Ectodermal cell (in vitro differentiated cells): ENCODE data around the gene DCPS.

ENCODE experiments used
- H3K27ac ChIP-seq: 2 replicates; pipeline ENCODE4 v1.7.0; 2013; ENCODE audit warnings: mild to moderate bottlenecking, low read depth, low read length; ENCODE audit not compliant: insufficient read depth, poor library complexity, severe bottlenecking
- H3K27me3 ChIP-seq: 2 replicates; pipeline ENCODE4 v1.7.0; 2013; ENCODE audit warnings: mild to moderate bottlenecking, low read length; ENCODE audit not compliant: insufficient read depth, control insufficient read depth, poor library complexity, severe bottlenecking
- H3K36me3 ChIP-seq: one replicate; pipeline ENCODE4 v1.7.0; 2013; ENCODE audit warnings: low read length; ENCODE audit not compliant: control insufficient read depth, insufficient read depth
- H3K4me1 ChIP-seq: one replicate; pipeline ENCODE4 v1.7.0; 2013; ENCODE audit warnings: low read length; ENCODE audit not compliant: control insufficient read depth, insufficient read depth
- H3K4me3 ChIP-seq: 2 replicates; pipeline ENCODE4 v1.7.0; 2013; ENCODE audit warnings: low read depth, low read length, control low read depth; ENCODE audit not compliant: insufficient read depth
- H3K9me3 ChIP-seq: 2 replicates; pipeline ENCODE4 v1.7.0; 2013; ENCODE audit warnings: mild to moderate bottlenecking, low read length, moderate library complexity; ENCODE audit not compliant: control insufficient read depth
- WGBS, 2 experiments: methylation state at CpG; one replicate each; pipeline ENCODE4 v1.1.7; 2013; ENCODE audit warnings: missing lambda C conversion rate in 2 of 2; 5-methylcytosine and 5-hydroxymethylcytosine counted together

The DCPS gene

DNA sequence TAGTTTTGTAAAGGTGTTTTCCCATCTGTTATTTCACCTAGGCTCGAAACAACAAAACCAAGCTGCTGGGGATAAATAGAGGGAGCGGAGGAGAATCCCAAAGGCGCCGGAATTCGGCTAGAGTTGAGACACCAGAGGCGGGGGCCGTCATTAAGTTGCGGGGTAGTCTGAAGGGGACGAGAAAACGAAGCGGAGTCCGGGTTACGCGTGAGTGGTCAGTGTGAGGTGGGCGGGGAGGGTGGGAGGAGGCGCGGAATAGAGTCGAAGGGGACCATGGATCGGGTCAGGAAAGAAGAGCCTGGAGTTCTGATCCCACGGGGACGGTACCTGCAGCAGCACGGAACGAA lies 35.5 kb upstream of the DCPS start:
- H3K27me3 ChIP-seq: no peaks in the 10 kb centered on the region
- H3K4me1 ChIP-seq: peaks cover 11% of the 10 kb centered on the region
- 1% methylated on average over 23 of the region's 23 CpGs for WGBS, 2 experiments
- no peaks in the 10 kb centered on the region for H3K9me3 ChIP-seq
- H3K4me3 ChIP-seq: peak overlapping the region; percentile 99
- H3K36me3 ChIP-seq: peaks cover 42% of the 10 kb centered on the region
- peak overlapping the region; percentile 83 for H3K27ac ChIP-seq

DNA sequence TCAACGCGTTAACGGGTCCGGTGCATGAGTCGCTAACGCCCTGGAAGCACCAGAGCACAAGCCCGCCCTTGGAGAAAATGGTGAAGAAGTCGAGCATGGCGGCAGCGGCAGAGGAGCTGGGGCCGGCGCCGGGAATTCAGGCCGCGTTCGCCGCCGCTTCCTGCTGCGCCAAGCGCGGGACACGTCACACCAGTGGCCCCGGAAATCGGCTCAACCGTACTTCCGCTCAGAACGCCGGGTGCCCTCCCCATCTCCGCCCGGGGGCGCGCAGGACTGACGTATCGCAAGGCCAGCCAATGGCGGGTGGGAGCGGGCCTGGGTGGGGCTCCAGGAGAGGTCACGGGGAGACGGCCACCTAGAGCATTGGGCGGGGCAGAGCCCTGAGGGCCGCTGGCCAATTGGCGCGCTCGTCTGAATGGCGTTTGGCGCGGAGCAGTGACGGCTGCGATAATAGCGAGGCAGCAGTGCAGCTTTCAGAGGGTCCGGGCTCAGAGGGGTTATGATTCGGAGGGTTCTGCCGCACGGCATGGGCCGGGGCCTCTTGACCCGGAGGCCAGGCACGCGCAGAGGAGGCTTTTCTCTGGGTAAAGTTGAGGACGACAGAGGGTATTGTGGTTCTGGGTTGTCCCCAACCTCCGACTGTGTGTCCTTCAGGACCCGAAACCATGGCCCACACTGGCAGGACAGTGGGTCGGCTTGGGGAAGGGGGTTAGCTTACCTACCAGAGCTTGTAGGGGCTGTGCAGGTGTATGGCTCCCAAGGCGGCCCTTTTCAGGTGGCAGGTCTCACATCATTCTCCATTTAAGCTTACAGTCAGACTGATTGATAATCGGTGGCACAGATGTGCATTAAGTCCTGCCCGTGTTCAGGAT lies 34.9 kb upstream of the DCPS start, which contains the start of the genes FOXRED1 and SRPRA:
Gene FOXRED1 (plus strand): TSS at position 447 of the 872 bp plus-strand sequence. CDS start 53 bp downstream, at position 500.
Gene SRPRA (minus strand): TSS at position 188 of the 872 bp plus-strand sequence. CDS start 91 bp downstream, at position 97.
- 1% methylated on average over 64 of the region's 64 CpGs for WGBS, 2 experiments
- H3K27ac ChIP-seq: peak within 1 kb of the TSS; percentile 83
- H3K9me3 ChIP-seq: no peaks in the 10 kb centered on the region
- H3K36me3 ChIP-seq: peaks cover 41% of the 10 kb centered on the region
- peaks cover 11% of the 10 kb centered on the region for H3K4me1 ChIP-seq
- no peaks in the 10 kb centered on the region for H3K27me3 ChIP-seq
- H3K4me3 ChIP-seq: peak within 1 kb of the TSS; percentile 99

DNA sequence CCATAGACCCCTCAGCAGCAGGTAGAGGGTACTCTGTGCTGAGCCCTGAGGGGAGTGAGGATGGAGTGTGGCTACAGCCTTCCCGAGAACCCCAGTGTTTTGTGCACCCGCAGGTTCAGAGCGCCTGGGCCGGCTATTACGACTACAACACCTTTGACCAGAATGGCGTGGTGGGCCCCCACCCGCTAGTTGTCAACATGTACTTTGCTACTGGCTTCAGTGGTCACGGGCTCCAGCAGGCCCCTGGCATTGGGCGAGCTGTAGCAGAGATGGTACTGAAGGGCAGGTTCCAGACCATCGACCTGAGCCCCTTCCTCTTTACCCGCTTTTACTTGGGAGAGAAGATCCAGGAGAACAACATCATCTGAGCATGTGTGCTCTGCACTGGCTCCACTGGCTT lies 26.5 kb upstream of the DCPS start:
- no peaks in the 10 kb centered on the region for H3K27me3 ChIP-seq
- 94 to 96% methylated on average over 11 of the region's 11 CpGs for WGBS, 2 experiments
- H3K27ac ChIP-seq: no peak overlapping the region

DNA sequence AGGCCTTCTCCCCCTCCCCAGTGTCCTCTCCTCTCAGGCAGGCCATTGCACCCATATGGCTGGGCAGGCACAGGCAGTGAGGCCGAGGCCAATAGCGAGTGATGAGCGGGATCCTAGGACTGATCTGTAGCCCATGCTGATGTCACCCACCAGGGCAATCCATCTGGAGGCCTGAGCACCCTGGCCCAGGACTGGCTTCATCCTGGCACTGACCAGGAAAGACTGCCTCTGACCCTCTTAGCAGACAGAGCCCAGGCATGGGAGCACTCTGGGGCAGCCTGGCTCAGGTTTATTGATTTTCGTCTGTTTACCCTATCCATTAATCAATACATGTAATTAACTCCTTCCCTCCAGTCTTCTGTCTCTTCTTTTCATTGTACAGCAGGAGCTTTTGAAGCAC lies 26.1 kb upstream of the DCPS start:
- Histone ChIP-seq H3K36me3 (peaks cover 26% of the 10 kb centered on the region), H3K9me3 (no peaks in the 10 kb centered on the region), H3K27me3 (no peaks in the 10 kb centered on the region), H3K27ac (no peak overlapping the region), H3K4me3 (no peak overlapping the region), H3K4me1 (no peaks in the 10 kb centered on the region)
- WGBS, 2 experiments: 95 to 98% methylated on average over 4 of the region's 4 CpGs

More for the DNA sequence above, 26.5 kb upstream of the DCPS start:
- H3K4me1 ChIP-seq: no peaks in the 10 kb centered on the region
- H3K9me3 ChIP-seq: no peaks in the 10 kb centered on the region
- H3K4me3 ChIP-seq: no peak overlapping the region
- peaks cover 26% of the 10 kb centered on the region for H3K36me3 ChIP-seq

DNA sequence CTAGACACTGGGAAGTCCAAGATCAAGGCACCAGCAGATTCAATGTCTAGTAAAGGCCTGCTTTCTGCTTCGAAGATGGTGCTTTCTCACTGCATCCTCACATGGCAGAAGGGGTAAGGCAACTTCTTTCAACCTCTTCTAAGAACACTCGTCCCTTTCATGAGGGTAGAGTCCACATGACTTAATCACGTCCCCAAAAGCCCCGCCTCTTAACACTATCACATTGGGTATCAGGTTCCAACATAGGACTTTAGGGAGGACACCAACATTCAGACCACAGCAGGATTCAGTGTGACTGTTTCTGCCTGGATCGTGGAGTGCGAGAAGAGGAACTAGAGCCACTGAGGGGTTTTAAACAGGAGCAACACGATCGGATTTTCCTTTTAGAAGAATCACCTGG lies 24.7 kb upstream of the DCPS start:
- no peak overlapping the region for H3K4me3 ChIP-seq
- WGBS, 2 experiments: 87 to 89% methylated on average over 8 of the region's 8 CpGs
- no peaks in the 10 kb centered on the region for H3K4me1 ChIP-seq
- no peak overlapping the region for H3K27ac ChIP-seq
- peaks cover 16% of the 10 kb centered on the region for H3K36me3 ChIP-seq
- peaks cover 10% of the 10 kb centered on the region for H3K27me3 ChIP-seq
- no peaks in the 10 kb centered on the region for H3K9me3 ChIP-seq

DNA sequence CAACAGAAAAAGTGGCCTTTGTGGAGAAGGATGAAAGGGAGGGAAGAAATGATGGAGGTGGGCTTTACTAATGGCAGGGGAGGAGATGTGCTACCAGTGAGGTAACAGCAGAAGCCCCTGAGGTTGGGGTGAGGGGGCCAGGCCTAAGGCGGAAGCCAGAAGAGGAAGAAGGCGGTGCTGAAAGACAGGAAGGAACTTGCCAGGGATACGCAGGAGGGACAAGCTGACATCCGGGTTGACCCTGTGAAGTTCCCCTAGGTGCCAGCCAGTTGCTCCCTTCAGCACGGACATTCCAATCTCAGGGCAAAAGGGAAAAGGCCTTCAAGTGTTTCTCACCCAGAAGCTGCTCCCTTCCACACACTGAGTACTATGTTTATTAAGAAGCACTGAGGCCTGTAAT lies 23.3 kb upstream of the DCPS start:
- H3K4me1 ChIP-seq: no peaks in the 10 kb centered on the region
- H3K27ac ChIP-seq: no peak overlapping the region
- H3K27me3 ChIP-seq: peaks cover 10% of the 10 kb centered on the region
- H3K9me3 ChIP-seq: no peaks in the 10 kb centered on the region
- WGBS, 2 experiments: 90% methylated on average over 5 of the region's 5 CpGs
- H3K36me3 ChIP-seq: peaks cover 6% of the 10 kb centered on the region
- no peak overlapping the region for H3K4me3 ChIP-seq

DNA sequence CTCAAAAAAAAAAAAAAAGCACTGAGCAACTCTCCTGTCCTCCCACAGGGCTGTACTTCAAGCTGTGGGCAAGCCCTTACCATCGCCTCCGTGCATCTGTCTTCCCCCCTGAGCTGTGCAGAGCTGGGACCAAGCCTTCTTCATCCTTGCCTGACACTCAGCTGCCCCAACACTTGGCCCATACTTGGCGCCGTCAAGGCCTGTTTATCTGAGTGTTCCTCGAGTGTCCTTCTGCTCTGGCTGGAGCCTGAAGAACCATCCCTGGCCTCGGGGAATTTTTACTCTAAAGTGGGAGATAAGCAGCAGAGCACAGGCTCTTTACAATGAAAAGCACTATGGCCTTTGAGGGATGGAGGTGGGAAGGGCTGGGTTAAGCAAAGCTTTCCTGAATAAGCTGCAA lies 22.6 kb upstream of the DCPS start:
- Histone ChIP-seq H3K4me3 (no peak overlapping the region), H3K36me3 (peaks cover 2% of the 10 kb centered on the region), H3K27ac (no peak overlapping the region), H3K4me1 (no peaks in the 10 kb centered on the region), H3K9me3 (no peaks in the 10 kb centered on the region), H3K27me3 (peaks cover 10% of the 10 kb centered on the region)
- 93% methylated on average over 6 of the region's 6 CpGs for WGBS, 2 experiments

DNA sequence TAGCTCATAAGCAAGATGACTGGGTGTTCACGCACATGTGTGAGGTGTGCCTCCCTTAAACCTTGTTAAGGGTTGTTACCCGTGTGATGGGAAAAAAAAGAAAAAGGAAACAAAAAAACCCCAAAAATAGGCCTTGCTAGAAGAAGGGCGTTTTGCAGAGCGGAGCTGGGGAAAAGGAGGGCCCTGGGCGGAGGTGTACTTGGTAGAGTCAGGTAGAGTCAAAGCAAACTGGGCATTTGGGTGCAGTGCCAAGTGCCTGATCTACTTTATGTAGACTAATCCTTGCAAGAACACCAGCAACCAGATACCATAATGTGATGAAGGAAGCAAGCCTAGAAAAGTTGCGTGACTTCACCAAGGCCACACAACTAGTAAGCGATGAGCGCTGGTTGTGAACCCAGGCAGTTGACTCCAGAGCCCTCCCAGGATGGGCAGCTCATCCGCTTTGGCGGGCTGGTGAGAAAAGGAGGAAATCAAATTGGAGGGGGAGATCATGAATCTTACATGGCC lies 22.1 kb upstream of the DCPS start:
- peaks cover 10% of the 10 kb centered on the region for H3K27me3 ChIP-seq
- WGBS, 2 experiments: 92 to 94% methylated on average over 10 of the region's 10 CpGs
- no peak overlapping the region for H3K4me3 ChIP-seq
- no peaks in the 10 kb centered on the region for H3K9me3 ChIP-seq
- H3K36me3 ChIP-seq: peaks cover 2% of the 10 kb centered on the region
- H3K4me1 ChIP-seq: no peaks in the 10 kb centered on the region
- no peak overlapping the region for H3K27ac ChIP-seq

DNA sequence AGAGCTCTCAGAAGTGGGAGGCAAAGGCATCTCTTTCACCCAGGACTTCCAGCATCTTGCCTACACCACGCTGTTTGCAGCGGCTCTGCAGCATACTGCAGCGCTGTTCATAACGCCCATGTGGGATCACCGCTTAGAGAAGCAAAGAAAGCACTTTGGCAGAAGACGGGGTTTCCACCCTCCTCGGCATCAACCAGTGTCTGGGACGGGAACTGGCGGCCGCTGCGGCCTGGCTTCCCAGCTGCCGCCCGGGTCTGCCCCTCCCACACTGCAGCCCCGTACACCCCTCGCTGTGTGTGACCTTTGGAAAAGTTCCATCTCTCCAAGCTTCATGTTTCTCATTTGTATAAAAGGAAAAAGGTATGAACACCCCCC lies 21.5 kb upstream of the DCPS start:
- Histone ChIP-seq H3K36me3 (peaks cover 2% of the 10 kb centered on the region), H3K9me3 (no peaks in the 10 kb centered on the region), H3K27ac (no peak overlapping the region), H3K4me3 (peak overlapping the region; percentile 65), H3K4me1 (no peaks in the 10 kb centered on the region), H3K27me3 (peaks cover 10% of the 10 kb centered on the region)
- WGBS, 2 experiments: 14 to 15% methylated on average over 14 to 15 of the region's 15 CpGs

DNA sequence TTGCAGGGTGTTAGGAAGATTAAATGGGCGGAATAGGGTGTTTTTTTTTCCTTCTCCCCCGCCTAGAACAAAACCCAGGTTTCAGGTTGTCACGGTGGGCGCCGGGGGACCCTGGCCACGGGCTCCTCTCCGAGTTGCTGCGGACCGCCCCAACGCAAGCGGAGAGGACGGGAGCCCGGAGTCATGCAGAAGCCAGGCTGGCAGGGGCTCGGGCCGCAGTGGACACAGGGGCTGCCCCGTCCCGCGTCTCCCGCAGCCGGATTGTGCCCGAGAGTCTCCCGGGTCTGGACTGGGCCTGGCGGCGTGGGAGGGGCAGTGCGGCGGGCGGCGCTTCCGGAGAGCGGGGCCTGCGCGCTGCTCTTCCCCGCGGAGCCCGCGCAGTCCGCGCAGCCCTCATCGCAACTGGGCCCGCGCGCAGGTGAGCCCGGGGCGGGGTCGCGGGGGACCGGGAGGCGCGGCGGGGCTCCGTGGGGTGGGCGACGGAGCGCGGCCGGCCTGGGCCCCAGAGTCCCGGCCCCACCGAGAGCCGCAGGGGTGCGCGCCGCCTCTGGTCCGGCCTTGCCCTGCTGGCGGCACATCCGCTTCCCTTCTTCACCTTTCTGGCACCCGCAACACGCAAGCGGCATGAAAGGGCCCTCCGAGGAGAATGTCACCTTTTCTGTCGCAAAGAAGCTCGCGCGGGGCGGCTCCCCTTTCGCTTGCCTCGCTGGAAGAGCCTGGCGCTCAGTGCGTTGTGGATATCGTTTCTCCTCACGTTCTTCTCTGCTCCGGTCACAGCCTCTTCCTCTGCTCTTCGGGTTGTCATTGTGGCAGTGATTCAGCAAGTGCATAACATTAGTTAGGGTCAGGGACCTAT lies 20.9 kb upstream of the DCPS start, which contains the start of gene TIRAP:
Gene TIRAP (plus strand): TSS at position 358 of the 856 bp plus-strand sequence. CDS start 7,802 bp downstream, outside the sequence.
- no peaks in the 10 kb centered on the region for H3K36me3 ChIP-seq
- WGBS, 2 experiments: 1% methylated on average over 81 to 82 of the region's 82 CpGs
- H3K9me3 ChIP-seq: no peaks in the 10 kb centered on the region
- H3K4me3 ChIP-seq: peak within 1 kb of the TSS; percentile 65
- H3K27ac ChIP-seq: peak within 1 kb of the TSS; percentile 16
- peaks cover 10% of the 10 kb centered on the region for H3K27me3 ChIP-seq
- H3K4me1 ChIP-seq: no peaks in the 10 kb centered on the region
